ENCODE data around the gene IFI27L2. TPM values are rescaled to one million over a fixed set of nuclear protein-coding genes. Genes with fewer than 3 reads are reported as not detected.

The IFI27L2 gene
- total RNA-seq, 2 experiments from 2014 or later: 53.1 to 62.2 TPM

- POLR2A ChIA-PET: no interaction called here
- CTCF ChIA-PET: interaction anchor here (0.7 to 2.4 kb wide), 3 partner anchors 31 to 100 kb away, joined by 3 to 8 read pairs (median 3); no protein-coding TSS in a partner anchor
These were observed 49.3 kb downstream of the IFI27L2 start for GRCh38 chr14:94079891-94080620.

DNA sequence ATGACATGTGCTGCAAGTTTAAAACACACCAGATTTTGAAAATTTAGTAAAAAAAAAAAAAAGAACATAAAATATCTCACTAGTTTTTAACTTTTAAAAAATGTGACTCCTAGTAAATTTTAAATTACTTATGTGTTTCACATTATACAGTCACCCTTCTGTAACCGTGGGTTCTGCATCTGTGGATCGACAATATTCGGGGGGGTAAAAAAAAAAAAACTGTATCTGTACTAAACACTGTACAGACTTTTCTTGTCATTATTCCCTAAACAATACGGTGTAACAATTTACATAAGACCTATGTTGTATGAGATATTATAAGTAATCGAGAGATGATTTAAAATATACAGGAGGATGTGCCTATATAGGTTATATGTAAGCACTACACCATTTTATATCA lies 51.6 kb downstream of the IFI27L2 start:
- CTCF ChIA-PET: no interaction called here
- POLR2A ChIA-PET: interaction anchor here (0.6 kb wide), 1 partner anchor 97 kb away, joined by 3 read pairs; no protein-coding TSS in a partner anchor

Other genes with a start within 250 kb of the IFI27L2 start
- gene FAM181A, start 202.3 kb downstream of the IFI27L2 start, total RNA-seq: not detected
- 10 to 100 TPM; 68.2 to 75.9 TPM for gene ASB2, start 153.0 kb downstream of the IFI27L2 start, total RNA-seq
- not detected for gene CCDC197, start 132.3 kb downstream of the IFI27L2 start, total RNA-seq
- 1 to 10 TPM in 1 of 2 experiments, under 1 TPM in 1; 0.86 to 1.4 TPM for gene OTUB2, start 103.3 kb downstream of the IFI27L2 start, total RNA-seq
- 100 to 1,000 TPM; 273 to 292 TPM for gene DDX24, start 48.4 kb downstream of the IFI27L2 start, total RNA-seq
- 10 to 100 TPM; 19.3 to 21.9 TPM for gene IFI27L1, start 48.3 kb downstream of the IFI27L2 start, total RNA-seq
- 1 to 10 TPM; 1.1 to 1.3 TPM for gene IFI27, start 18.9 kb downstream of the IFI27L2 start, total RNA-seq
- 1 to 10 TPM; 1.4 to 1.8 TPM for gene PPP4R4, start 44.7 kb upstream of the IFI27L2 start, total RNA-seq
- not detected for gene SERPINA10, start 163.7 kb upstream of the IFI27L2 start, total RNA-seq
- not detected for gene SERPINA6, start 193.7 kb upstream of the IFI27L2 start, total RNA-seq
- gene SERPINA2, start 237.1 kb upstream of the IFI27L2 start, total RNA-seq: not detected